ENCODE data around the gene RAB11FIP5.

DNA sequence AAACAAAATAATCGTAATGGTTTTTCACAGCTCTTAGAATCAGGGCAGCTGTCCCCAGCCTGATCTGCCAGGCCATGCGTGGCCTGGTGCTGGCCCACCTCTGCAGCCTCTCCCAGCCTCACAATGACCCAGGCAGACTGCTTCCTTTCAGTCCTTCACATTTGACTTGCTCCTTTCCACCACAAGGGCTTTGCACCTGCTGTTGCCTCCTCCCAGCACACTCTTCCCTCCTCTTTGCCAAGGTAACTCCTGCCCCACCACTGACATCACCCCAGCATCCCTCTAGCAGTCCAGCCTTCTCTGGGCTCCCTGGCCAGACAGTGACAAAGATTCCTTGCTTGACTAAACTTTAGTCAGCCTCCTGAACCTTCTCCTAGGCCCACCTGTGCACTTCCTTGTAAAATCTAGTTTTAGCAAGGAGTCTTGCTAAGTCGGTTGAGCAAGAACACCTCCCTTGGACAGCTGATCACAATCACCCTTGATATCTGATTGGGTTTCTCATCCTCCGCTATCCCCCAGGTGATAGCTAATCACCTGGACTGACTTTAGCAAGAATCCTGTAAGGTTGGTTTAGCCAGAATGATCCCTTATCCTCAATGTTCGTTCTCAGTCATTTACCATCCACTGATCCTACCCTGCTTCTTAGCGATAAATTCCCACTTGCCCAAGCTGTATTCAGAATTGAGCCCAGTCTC is 16.2 kb upstream of the RAB11FIP5 start:
- TF ChIP-seq CTCF (conservative IDR thresholded peaks at IDR 0.05; ENCODE audit: low read depth, low read length) (no peak), EZH2 (IDR thresholded peaks at IDR 0.05; ENCODE audit: borderline replicate concordance, low read depth, low read length, poor library complexity, severe bottlenecking) (no peak)
